Mesenchymal stem cell (in vitro differentiated cells and primary cell): Measurements from ENCODE around the gene MKI67.

Source experiments
- DNase-seq: peaks from one replicate; pipeline ENCODE4 v3.0.0-alpha.2; 2013
- H2AFZ ChIP-seq: one replicate; pipeline ENCODE4 v1.6.1; 2013; ENCODE audit warnings: low read depth, mild to moderate bottlenecking, control low read depth, inconsistent platforms, low read length, moderate library complexity
- H2AK5ac ChIP-seq: 2 replicates; pipeline ENCODE4 v1.6.1; 2013; ENCODE audit warnings: low read length, moderate library complexity, mild to moderate bottlenecking, inconsistent platforms; ENCODE audit not compliant: severe bottlenecking
- H2BK120ac ChIP-seq: one replicate; pipeline ENCODE4 v1.6.1; 2013; ENCODE audit warnings: low read depth, mild to moderate bottlenecking, inconsistent platforms, low read length, moderate library complexity
- H2BK12ac ChIP-seq, 2 experiments: one replicate each; pipeline ENCODE4 v1.6.1; 2013; ENCODE audit warnings: inconsistent platforms in 2 of 2, low read length in 2 of 2, mild to moderate bottlenecking in 2 of 2, moderate library complexity in 2 of 2, control low read depth in 1 of 2
- H2BK15ac ChIP-seq: one replicate; pipeline ENCODE4 v1.6.1; 2013; ENCODE audit warnings: mild to moderate bottlenecking, low read depth, inconsistent platforms; ENCODE audit not compliant: poor library complexity, severe bottlenecking
- H2BK5ac ChIP-seq: 2 replicates; pipeline ENCODE4 v1.6.1; 2013; ENCODE audit warnings: low read depth, mild to moderate bottlenecking, low read length, control low read depth, inconsistent platforms; ENCODE audit not compliant: poor library complexity, severe bottlenecking
- H3K14ac ChIP-seq, 2 experiments: one replicate each; pipeline ENCODE4 v1.6.1; 2013; ENCODE audit warnings: inconsistent platforms in 2 of 2, low read length in 2 of 2, control low read depth in 1 of 2, mild to moderate bottlenecking in 1 of 2, moderate library complexity in 1 of 2
- H3K18ac ChIP-seq, 2 experiments: one replicate each; pipeline ENCODE4 v1.6.1; 2013; ENCODE audit warnings: inconsistent platforms in 2 of 2, low read length in 2 of 2, control low read depth in 1 of 2, low read depth in 1 of 2, mild to moderate bottlenecking in 1 of 2
- H3K23ac ChIP-seq, 2 experiments: one replicate each; pipeline ENCODE4 v1.6.1; 2013; ENCODE audit warnings: inconsistent platforms in 2 of 2, low read length in 2 of 2, mild to moderate bottlenecking in 2 of 2, moderate library complexity in 2 of 2, control low read depth in 1 of 2
- H3K27ac ChIP-seq: 2 replicates; pipeline ENCODE4 v1.5.1; 2013; ENCODE audit warnings: mild to moderate bottlenecking, moderate library complexity, low read length, control low read depth, inconsistent platforms; ENCODE audit not compliant: poor library complexity, severe bottlenecking
- H3K27me3 ChIP-seq, 2 experiments: 2 replicates each; pipeline versions ENCODE4 v1.6.1 to v1.7.0; 2013; ENCODE audit warnings: low read length in 2 of 2, mild to moderate bottlenecking in 2 of 2, moderate library complexity in 2 of 2, control low read depth in 1 of 2, inconsistent platforms in 1 of 2; ENCODE audit not compliant: control insufficient read depth in 1 of 2, insufficient read depth in 1 of 2
- H3K36me3 ChIP-seq, 2 experiments: 2 replicates each; pipeline versions ENCODE4 v1.6.1 to v1.7.0; 2013; ENCODE audit warnings: low read length in 2 of 2, control low read depth in 1 of 2, inconsistent platforms in 1 of 2, low read depth in 1 of 2, mild to moderate bottlenecking in 1 of 2; ENCODE audit not compliant: insufficient read depth in 2 of 2, control insufficient read depth in 1 of 2
- H3K4ac ChIP-seq, 2 experiments: one replicate each; pipeline ENCODE4 v1.6.1; 2013; ENCODE audit warnings: inconsistent platforms in 2 of 2, low read length in 2 of 2, mild to moderate bottlenecking in 2 of 2, moderate library complexity in 2 of 2, control low read depth in 1 of 2, low read depth in 1 of 2
- H3K4me1 ChIP-seq: 2 replicates; pipeline ENCODE4 v1.6.1; 2013; ENCODE audit warnings: low read depth, low read length, control low read depth; ENCODE audit not compliant: control insufficient read depth, insufficient read depth
- H3K4me2 ChIP-seq: 2 replicates; pipeline ENCODE4 v1.6.1; 2013; ENCODE audit warnings: low read length, mild to moderate bottlenecking, inconsistent platforms; ENCODE audit not compliant: poor library complexity, severe bottlenecking
- H3K4me3 ChIP-seq, 2 experiments: 2 replicates each; pipeline versions ENCODE4 v1.5.1 to v1.7.0; 2013; ENCODE audit warnings: low read length in 2 of 2, mild to moderate bottlenecking in 2 of 2, control low read depth in 1 of 2, low read depth in 1 of 2; ENCODE audit not compliant: insufficient read depth in 1 of 2
- H3K79me1 ChIP-seq: replicated peaks from 2 replicates; pipeline ENCODE4 v1.6.1; 2013; ENCODE audit warnings: mild to moderate bottlenecking, control low read depth, low read length, inconsistent platforms; ENCODE audit not compliant: poor library complexity, severe bottlenecking
- H3K9ac ChIP-seq: 2 replicates; pipeline ENCODE4 v1.7.0; 2013; ENCODE audit warnings: mild to moderate bottlenecking, low read length, moderate library complexity
- H3K9me3 ChIP-seq: 2 replicates; pipeline ENCODE4 v1.7.0; 2013; ENCODE audit warnings: mild to moderate bottlenecking, low read length; ENCODE audit not compliant: control insufficient read depth
- H4K8ac ChIP-seq: one replicate; pipeline ENCODE4 v1.6.1; 2013; ENCODE audit warnings: inconsistent platforms, mild to moderate bottlenecking, low read length, moderate library complexity
- H4K91ac ChIP-seq: one replicate; pipeline ENCODE4 v1.6.1; 2013; ENCODE audit warnings: mild to moderate bottlenecking, low read length, inconsistent platforms
- WGBS: methylation state at CpG from one replicate; pipeline ENCODE4 v1.1.7; 2013; ENCODE audit warnings: mixed read lengths; 5-methylcytosine and 5-hydroxymethylcytosine counted together

Gene MKI67

DNA sequence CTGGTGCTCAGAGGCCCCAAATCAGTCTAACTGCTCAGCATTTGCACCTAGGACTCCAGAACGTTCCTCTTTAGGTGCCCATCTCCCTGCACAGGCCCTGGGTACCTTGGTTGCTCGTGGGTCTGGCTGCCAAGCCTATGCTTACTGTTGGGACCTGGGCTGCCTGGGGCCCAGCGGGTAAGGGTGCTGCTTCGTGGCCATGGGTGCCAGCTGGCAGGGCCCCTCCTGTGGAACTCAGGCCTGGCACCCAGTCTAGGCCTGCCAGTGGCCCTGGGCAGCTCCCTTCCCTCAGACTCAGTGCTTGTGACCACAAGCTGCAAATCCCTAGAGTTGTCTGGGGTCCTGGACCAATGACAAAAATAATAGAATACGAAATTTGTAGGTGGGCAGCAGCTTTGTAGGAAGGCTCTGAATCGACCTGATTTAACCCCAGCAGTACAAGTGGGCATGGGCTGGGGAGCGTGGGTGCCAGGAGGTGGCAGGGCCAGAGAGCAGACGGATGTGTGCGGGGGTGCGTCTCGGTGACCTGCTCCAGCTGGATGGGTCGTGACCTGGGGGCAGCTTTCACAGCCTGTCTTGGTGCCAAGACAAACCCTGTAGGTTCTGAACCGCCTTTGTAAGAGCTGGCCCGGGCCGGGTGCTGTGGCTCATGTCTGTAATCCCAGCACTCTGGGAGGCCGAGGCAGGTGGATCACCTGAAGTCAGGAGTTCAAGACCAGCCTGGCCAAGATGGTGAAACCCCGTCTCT is 69.7 kb downstream of the MKI67 start:
- no peak overlapping the region for H3K4me2 ChIP-seq
- DNase-seq = no peak
- no peak overlapping the region for H2BK120ac ChIP-seq
- H2AK5ac ChIP-seq = no peak overlapping the region
- no peak overlapping the region for H3K14ac ChIP-seq
- no peak overlapping the region for H3K4me3 ChIP-seq
- peaks cover 9 to 40% of the 10 kb centered on the region in 2 experiments for H3K36me3 ChIP-seq
- no peak overlapping the region for H4K91ac ChIP-seq
- H3K4ac ChIP-seq = no peak overlapping the region
- no peak overlapping the region for H3K9ac ChIP-seq
- no peak overlapping the region for H3K18ac ChIP-seq
- H2AFZ ChIP-seq = no peak overlapping the region
- no peaks in the 10 kb centered on the region for H3K27me3 ChIP-seq
- no peak overlapping the region for H2BK5ac ChIP-seq
- H2BK15ac ChIP-seq = no peak overlapping the region
- peaks cover 2% of the 10 kb centered on the region for H3K4me1 ChIP-seq
- H2BK12ac ChIP-seq = no peak overlapping the region
- H4K8ac ChIP-seq = no peak overlapping the region
- no peak overlapping the region for H3K27ac ChIP-seq
- H3K23ac ChIP-seq = no peak overlapping the region
- no peaks in the 10 kb centered on the region for H3K9me3 ChIP-seq
- H3K79me1 ChIP-seq = no peaks in the 10 kb centered on the region
- 94% methylated on average over 17 of the region's 17 CpGs for WGBS

DNA sequence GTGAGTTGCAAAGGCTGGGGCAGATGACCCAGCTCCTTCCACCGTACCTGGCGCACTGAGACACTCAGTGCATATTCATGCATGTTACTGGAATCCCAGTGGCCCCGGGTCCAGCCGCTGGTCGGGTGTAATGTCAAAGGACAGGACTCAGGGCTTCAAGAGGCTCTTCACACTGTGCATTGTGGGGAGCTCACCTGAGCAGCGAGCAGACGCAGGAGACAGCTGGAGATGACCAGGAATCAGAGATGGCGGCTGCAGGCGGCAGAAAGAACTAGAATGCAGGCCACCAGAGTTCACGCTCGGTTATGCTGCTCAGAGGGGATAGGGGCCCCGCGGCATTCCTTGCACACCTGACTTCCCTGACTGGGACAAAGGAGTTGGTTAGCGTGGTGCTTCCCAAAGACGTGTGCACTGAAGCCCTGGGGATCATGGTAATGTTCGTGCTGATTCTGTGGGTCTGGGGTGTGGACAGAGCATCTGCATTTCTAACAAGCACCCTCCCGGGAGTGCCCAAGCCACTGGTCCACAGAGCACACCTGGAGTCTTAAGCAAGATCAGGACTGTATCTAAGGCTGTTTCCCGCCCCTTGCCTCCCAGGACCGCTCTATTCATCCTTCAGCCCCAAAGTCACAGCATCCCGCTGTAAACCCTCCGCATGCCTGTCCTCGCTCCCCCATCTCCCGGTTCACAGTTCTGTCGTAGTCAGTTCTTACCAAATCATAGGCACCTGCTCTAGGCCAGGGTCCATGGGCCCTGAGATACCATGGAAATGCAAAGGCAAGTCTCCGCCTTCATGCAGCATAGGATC is 71.0 kb downstream of the MKI67 start:
- no peak for DNase-seq
- H3K4me3 ChIP-seq = no peak overlapping the region
- H3K4me2 ChIP-seq = no peak overlapping the region
- no peaks in the 10 kb centered on the region for H3K27me3 ChIP-seq
- no peak overlapping the region for H4K91ac ChIP-seq
- WGBS = 96% methylated on average over 25 of the region's 25 CpGs
- H3K79me1 ChIP-seq = peaks cover 2% of the 10 kb centered on the region
- no peak overlapping the region for H2BK15ac ChIP-seq
- peaks cover 9 to 36% of the 10 kb centered on the region in 2 experiments for H3K36me3 ChIP-seq
- H4K8ac ChIP-seq = no peak overlapping the region
- H2BK120ac ChIP-seq = no peak overlapping the region
- no peak overlapping the region for H3K14ac ChIP-seq
- H2AFZ ChIP-seq = no peak overlapping the region
- H2AK5ac ChIP-seq = no peak overlapping the region
- H3K4ac ChIP-seq = no peak overlapping the region
- H3K27ac ChIP-seq = no peak overlapping the region
- no peak overlapping the region for H2BK5ac ChIP-seq
- H3K9me3 ChIP-seq = no peaks in the 10 kb centered on the region
- no peak overlapping the region for H2BK12ac ChIP-seq
- H3K9ac ChIP-seq = no peak overlapping the region
- H3K23ac ChIP-seq = no peak overlapping the region
- H3K18ac ChIP-seq = no peak overlapping the region
- peaks cover 2% of the 10 kb centered on the region for H3K4me1 ChIP-seq

DNA sequence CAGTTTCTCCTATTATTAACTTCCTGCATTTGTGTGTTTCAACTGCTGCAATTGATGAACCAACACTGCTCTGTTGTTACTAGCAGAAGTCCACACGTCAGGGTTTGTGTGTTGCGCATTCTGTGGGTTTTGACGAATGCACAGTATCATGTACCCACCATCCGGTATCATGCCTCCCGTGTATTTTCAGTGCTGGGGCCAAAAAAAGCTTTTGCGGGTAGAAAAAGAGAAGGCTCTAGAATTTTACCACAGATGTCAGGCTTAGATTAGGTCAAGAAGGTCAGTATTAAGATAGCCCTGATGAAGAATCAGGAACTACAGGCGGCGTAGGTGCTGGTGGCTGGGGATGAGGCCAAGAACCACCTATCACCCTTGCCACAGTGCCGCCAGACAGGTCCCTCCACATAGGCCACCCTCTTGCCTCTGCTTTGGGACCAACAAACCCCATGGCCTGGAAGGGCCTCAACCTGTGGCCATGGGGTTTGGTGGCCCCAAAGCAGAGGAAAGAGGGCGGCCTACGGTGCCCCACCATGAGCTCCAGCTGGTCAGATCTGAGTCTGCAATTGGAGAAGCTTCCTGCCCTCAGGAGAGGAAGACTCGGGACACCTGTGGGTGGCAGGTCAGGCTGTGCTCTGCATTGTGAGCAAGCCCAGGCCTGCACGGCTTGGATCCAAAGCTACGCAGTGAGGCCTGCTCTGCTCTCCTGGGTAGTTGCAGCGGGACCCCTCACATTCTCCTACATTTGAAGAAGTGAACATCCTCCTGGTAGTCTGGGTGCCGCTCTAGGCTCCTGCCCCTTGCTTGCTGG is 71.9 kb downstream of the MKI67 start:
- H3K79me1 ChIP-seq = peaks cover 2% of the 10 kb centered on the region
- no peak for DNase-seq
- H4K91ac ChIP-seq = no peak overlapping the region
- no peak overlapping the region for H3K23ac ChIP-seq
- H4K8ac ChIP-seq = no peak overlapping the region
- no peaks in the 10 kb centered on the region for H3K9me3 ChIP-seq
- H2BK12ac ChIP-seq = no peak overlapping the region
- no peak overlapping the region for H3K18ac ChIP-seq
- peaks cover 2% of the 10 kb centered on the region for H3K4me1 ChIP-seq
- H2AFZ ChIP-seq = no peak overlapping the region
- H3K27ac ChIP-seq = no peak overlapping the region
- H3K9ac ChIP-seq = no peak overlapping the region
- H3K27me3 ChIP-seq = no peaks in the 10 kb centered on the region
- peaks cover 6 to 30% of the 10 kb centered on the region in 2 experiments for H3K36me3 ChIP-seq
- 96% methylated on average over 16 of the region's 16 CpGs for WGBS
- H3K14ac ChIP-seq = no peak overlapping the region
- H2AK5ac ChIP-seq = no peak overlapping the region
- no peak overlapping the region for H3K4me2 ChIP-seq
- H2BK120ac ChIP-seq = no peak overlapping the region
- H3K4ac ChIP-seq = no peak overlapping the region
- H3K4me3 ChIP-seq = no peak overlapping the region
- no peak overlapping the region for H2BK15ac ChIP-seq
- no peak overlapping the region for H2BK5ac ChIP-seq

DNA sequence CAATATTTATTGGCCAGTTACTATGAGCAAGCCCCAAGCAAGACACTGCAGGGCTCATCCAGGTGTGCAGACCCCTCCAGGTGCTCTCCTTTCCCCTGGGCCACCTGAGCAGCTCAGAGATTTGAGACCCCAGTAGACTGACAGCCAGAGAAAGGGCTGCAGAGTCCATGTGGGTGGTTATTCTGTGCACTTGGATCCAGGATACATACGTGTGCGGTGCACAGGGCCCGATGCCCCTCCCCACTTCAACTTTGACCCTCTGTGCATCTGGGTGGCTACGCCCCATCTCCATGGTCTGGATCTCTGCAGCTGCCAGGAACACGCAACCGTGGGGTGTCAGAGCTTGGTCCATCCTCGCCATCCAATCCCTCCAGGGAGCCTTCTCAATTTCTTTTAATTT is 72.9 kb downstream of the MKI67 start:
- peaks cover 2% of the 10 kb centered on the region for H3K79me1 ChIP-seq
- H4K8ac ChIP-seq = no peak overlapping the region
- H2BK120ac ChIP-seq = no peak overlapping the region
- H3K4me3 ChIP-seq = no peak overlapping the region
- H4K91ac ChIP-seq = no peak overlapping the region
- H2AK5ac ChIP-seq = no peak overlapping the region
- no peak overlapping the region for H2AFZ ChIP-seq
- no peak overlapping the region for H2BK5ac ChIP-seq
- no peak overlapping the region for H3K4me2 ChIP-seq
- H2BK12ac ChIP-seq = no peak overlapping the region
- no peak overlapping the region for H3K9ac ChIP-seq
- no peak overlapping the region for H2BK15ac ChIP-seq
- H3K14ac ChIP-seq = no peak overlapping the region
- no peaks in the 10 kb centered on the region for H3K9me3 ChIP-seq
- H3K4ac ChIP-seq = no peak overlapping the region
- H3K36me3 ChIP-seq = peaks cover 7 to 30% of the 10 kb centered on the region in 2 experiments
- H3K23ac ChIP-seq = no peak overlapping the region
- DNase-seq = no peak
- peaks cover 2% of the 10 kb centered on the region for H3K4me1 ChIP-seq
- 100% methylated on average over 5 of the region's 7 CpGs for WGBS
- H3K27ac ChIP-seq = no peak overlapping the region
- no peaks in the 10 kb centered on the region for H3K27me3 ChIP-seq
- H3K18ac ChIP-seq = no peak overlapping the region
